ENCODE measurements around the gene CEL.
"Not testable (repeated sequence)": the region's sequence is repeated elsewhere in the genome, so short reads cannot be mapped to it uniquely, and the experiment has no call there.

CEL gene

GRCh38 chr9:133049043-133049442 lies 12.7 kb upstream of the CEL start:
- DNase-seq, result no peak

GRCh38 chr9:133050142-133050541 lies 11.6 kb upstream of the CEL start:
- DNase-seq, result no peak

- DNase-seq, result no peak
Measured at GRCh38 chr9:133050781-133051180, 11.0 kb upstream of the CEL start.

GRCh38 chr9:133051281-133051900 lies 10.4 kb upstream of the CEL start:
- DNase-seq, result no peak

- no peak for DNase-seq
Measured at GRCh38 chr9:133051966-133052539, 9.7 kb upstream of the CEL start.

DNA sequence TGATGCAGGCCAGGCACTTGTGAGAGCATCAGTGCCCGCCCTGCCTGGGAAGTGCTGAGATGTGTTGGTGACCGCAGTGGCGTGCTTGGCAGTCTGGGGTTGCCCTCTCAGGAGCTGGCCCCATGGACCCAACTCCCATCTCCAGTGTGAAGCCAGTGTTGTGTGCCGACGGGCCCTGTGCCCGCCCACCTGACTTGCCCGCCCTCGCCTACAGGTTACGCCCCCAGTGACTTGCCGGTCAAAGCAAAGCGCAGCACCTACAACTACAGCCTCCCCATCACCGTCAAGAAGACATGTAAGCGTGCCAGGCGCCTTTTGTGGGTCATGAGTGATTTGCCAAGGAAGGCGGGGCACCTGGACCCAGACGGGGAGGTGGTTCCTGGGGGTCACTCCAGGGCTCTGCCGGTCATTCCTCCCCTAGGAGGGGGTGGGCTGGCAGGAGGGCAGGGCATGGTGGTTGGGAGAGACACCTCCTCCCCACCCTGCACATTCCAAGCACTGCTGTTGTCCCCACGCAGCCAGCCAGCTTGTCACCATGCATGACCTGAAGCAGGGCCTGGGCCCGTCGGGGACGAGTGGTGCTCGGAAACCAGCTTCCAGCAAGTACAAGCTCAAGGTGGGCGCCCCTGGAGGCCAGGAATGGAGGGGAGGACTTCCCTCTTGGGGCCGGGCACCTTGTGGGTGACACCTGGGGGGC lies 7.4 kb upstream of the CEL start:
- DNase-seq, result no peak

- DNase-seq, result no peak
Measured at GRCh38 chr9:133054966-133055365, 6.8 kb upstream of the CEL start.

DNA sequence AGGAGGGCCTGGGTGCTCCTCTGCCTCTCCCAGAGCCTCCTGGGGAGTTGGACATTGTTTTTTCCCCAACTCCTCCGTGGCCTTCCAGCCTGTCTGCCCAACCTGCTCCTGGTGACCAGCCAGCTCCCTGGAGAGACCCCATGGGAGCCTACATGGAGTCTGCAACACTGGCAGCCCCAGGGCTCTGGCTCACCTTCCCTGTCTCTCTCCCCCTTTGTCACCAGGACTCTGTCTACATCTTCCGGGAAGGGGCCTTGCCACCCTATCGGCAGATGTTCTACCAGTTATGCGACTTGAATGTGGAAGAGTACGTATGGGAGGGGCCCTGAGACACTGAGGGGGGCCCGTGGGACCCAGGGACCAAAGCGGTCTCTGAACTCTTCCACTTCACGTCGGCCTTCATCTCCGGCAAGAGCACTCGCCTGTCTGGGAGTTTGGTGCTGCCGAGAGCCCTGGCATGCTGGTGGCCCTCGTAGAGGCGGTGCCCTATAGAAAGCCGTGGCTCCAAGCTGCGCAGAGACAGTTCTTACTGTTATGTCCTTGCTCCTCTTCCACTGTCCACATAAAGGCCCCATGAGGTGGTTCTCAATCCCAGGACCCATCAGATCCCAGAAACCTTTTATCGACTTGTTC lies 5.9 kb upstream of the CEL start:
- no peak for DNase-seq

GRCh38 chr9:133056533-133056932 lies 5.2 kb upstream of the CEL start:
- DNase-seq, result no peak

DNA sequence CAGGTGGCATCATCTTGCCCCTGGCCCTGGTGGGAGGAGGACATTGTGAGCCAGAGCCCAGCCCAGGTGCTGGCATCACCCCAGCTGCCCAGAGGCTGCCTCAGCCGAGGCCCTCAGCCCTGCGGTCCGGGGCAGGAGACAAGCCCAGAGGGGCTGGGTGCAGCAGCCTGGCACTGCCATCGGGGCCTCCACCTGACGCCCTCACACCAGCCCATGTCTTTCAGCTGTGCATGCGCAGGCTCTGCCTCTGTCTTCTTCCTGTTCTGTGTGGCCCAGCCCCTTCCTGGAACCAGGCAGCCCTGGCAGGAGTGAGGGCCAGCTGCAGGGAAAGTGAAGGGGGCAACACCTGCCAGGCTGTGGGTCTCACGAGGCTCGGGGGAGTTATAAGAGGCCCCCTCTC lies 4.8 kb upstream of the CEL start:
- no peak for DNase-seq

- no peak for DNase-seq
Measured at GRCh38 chr9:133057553-133057952, 4.2 kb upstream of the CEL start.

DNA sequence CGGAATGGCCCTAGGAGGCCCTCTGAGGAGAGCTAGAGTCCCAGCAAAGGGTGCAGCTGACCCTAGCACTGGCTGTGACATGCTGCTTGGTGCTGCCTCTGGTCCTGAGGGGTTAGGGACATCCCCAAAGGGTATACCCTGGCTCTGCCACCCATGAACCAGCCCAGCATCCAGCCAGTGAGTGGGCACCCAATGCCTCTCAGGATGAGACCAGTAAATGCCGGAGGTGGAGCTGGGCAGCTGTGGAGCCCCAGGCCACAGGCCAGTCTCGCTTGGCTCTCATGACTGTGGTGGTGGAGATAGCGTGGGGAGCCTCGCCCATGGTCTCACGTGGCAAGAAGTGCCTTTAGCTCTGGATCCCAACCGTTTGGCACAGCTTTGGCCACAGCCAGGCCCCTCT lies 3.7 kb upstream of the CEL start:
- no peak for DNase-seq

DNA sequence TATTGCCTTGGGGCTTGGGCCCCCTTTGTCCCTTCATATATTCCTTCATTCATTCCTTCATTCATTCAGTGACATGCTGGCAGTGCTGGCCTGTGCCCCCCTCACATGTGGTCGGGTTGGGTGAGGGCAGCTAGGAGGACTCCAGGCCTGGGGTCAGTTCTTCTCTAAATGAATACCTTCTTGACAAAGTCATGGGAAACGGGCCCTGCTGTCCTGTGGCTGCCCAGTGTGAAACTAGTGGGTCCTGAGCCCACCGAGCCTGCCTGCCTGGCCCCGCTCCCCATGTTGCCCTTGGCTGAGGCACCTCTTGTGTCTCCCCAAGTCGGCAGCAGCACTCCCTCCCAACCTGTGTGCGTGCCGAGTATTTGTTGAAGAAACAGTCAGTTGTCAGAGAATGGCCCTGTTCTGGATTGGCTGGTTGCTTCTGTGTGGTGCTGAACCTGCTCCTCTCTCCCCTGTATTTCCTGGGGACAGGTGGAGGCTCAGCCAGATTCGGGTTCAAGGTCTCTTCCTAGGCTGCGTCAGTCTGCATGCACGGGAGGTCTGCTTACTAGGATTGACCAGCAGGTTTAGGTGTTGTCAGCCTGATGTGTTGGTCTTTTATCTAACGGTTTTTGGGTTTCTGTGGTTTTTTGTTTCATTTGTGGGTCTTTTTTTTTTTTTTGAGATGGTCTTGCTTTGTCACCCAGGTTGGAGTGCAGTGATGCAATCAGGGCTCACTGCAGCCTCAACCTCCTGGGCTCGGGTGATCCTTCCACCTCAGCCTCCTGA lies 3.0 kb upstream of the CEL start:
- DNase-seq, result no peak

GRCh38 chr9:133059623-133060022 lies 2.2 kb upstream of the CEL start:
- DNase-seq, result no peak

DNA sequence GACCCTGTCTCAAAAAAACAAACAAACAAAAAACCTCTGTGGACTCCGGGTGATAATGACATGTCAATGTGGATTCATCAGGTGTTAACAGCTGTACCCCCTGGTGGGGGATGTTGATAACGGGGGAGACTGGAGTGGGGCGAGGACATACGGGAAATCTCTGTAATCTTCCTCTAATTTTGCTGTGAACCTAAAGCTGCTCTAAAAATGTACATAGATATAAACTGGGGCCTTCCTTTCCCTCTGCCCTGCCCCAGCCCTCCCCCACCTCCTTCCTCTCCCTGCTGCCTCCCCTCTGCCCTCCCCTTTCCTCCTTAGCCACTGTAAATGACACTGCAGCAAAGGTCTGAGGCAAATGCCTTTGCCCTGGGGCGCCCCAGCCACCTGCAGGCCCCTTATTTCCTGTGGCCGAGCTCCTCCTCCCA lies 1.4 kb upstream of the CEL start:
- no peak for DNase-seq

- not testable (repeated sequence) for DNase-seq
Measured at GRCh38 chr9:133061019-133061763, 590 bp upstream of the CEL start.

DNA sequence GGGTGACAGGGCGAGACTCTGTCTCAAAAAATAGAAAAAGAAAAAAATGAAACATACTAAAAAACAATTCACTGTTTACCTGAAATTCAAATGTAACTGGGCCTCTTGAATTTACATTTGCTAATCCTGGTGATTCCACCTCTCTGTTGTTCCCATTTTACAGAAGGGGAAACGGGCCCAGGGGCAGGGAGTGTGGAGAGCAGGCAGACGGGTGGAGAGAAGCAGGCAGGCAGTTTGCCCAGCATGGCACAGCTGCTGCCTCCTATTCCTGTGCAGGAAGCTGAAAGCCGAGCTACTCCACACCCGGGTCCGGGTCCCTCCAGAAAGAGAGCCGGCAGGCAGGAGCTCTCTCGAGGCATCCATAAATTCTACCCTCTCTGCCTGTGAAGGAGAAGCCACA lies 788 bp downstream of the CEL start:
- not testable (repeated sequence) for DNase-seq

GRCh38 chr9:133063159-133063499 lies 1.3 kb downstream of the CEL start:
- no peak for DNase-seq

- DNase-seq, result no peak
Measured at GRCh38 chr9:133063500-133064231, 1.9 kb downstream of the CEL start.

- no peak for DNase-seq
Measured at GRCh38 chr9:133064241-133065069, 2.7 kb downstream of the CEL start.

DNA sequence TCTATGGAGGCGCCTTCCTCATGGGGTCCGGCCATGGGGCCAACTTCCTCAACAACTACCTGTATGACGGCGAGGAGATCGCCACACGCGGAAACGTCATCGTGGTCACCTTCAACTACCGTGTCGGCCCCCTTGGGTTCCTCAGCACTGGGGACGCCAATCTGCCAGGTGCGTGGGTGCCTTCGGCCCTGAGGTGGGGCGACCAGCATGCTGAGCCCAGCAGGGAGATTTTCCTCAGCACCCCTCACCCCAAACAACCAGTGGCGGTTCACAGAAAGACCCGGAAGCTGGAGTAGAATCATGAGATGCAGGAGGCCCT lies 3.2 kb downstream of the CEL start:
- DNase-seq, result no peak
